Progenitor cell of endocrine pancreas (in vitro differentiated cells): ENCODE data around the gene PPP1R10. TPM values are rescaled to one million over a fixed set of nuclear protein-coding genes. Genes with fewer than 3 reads are reported as not detected.
A peak's percentile ranks its signal among the peaks of the same experiment; 100 is the strongest.

Experiments
- DNase-seq: peaks from one replicate; pipeline ENCODE4 v3.0.0; 2021; ENCODE audit warnings: low spot score; ENCODE audit not compliant: unreplicated experiment
- H3K27ac Mint-ChIP-seq: 2 replicates; pipeline ENCODE4 v1.8.0; 2021; ENCODE audit warnings: mild to moderate bottlenecking, moderate library complexity, mixed read lengths
- H3K27me3 Mint-ChIP-seq: 2 replicates; pipeline ENCODE4 v1.8.0; 2021; ENCODE audit warnings: mixed read lengths
- H3K36me3 Mint-ChIP-seq: 2 replicates; pipeline ENCODE4 v1.8.0; 2022; ENCODE audit warnings: mixed read lengths; ENCODE audit not compliant: insufficient read depth
- H3K4me1 Mint-ChIP-seq: 2 replicates; pipeline ENCODE4 v1.8.0; 2021; ENCODE audit warnings: low read depth, mixed read lengths
- H3K4me3 Mint-ChIP-seq: 2 replicates; pipeline ENCODE4 v1.8.0; 2021; ENCODE audit warnings: low read depth, mild to moderate bottlenecking, moderate library complexity, mixed read lengths
- H3K9me3 Mint-ChIP-seq: 2 replicates; pipeline ENCODE4 v1.8.0; 2021; ENCODE audit warnings: low read depth, mixed read lengths
- total RNA-seq: library from RNA; stranded (reverse); gene quantifications from 2 replicates; pipeline ENCODE4 v1.2.1, GENCODE V29; 2021
- TF ChIP-seq, protein P1 (sequence below): fragments of 200-600 bp; sonication (generic); IDR thresholded peaks from one replicate; pipeline ENCODE4 v1.5.0; 2021; ENCODE audit warnings: antibody characterized with exemption, mild to moderate bottlenecking; ENCODE audit not compliant: unreplicated experiment

The PPP1R10 gene
- total RNA-seq, 1 donor from 2014 or later, result 142 TPM

DNA sequence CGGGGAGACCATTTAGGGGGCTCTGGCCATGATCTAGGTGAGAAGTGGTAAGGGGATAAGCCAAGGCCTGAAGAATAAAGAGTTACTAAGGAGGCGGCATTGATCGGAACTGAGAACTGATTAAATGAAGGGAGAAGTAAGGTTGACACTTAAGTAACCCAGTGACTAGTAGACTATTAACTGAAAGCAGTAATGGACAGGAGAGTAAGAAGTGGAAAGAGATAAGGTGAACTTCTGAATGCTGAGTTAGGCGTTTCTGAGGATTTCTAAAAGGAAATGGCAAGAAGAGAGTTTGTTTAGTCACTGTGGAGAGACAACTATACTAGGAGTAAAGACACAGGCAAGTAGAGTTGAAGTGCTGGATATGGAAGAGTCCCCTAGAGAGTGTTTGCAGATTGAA is 43.9 kb downstream of the PPP1R10 start:
- Mint-ChIP-seq H3K27ac (peak overlapping the region; percentile 33), H3K27me3 (peaks cover 5% of the 10 kb centered on the region), H3K9me3 (no peaks in the 10 kb centered on the region), H3K4me3 (peak overlapping the region; percentile 89), H3K4me1 (peaks cover 36% of the 10 kb centered on the region), H3K36me3 (peaks cover 13% of the 10 kb centered on the region)
- TF ChIP-seq, protein P1, sequence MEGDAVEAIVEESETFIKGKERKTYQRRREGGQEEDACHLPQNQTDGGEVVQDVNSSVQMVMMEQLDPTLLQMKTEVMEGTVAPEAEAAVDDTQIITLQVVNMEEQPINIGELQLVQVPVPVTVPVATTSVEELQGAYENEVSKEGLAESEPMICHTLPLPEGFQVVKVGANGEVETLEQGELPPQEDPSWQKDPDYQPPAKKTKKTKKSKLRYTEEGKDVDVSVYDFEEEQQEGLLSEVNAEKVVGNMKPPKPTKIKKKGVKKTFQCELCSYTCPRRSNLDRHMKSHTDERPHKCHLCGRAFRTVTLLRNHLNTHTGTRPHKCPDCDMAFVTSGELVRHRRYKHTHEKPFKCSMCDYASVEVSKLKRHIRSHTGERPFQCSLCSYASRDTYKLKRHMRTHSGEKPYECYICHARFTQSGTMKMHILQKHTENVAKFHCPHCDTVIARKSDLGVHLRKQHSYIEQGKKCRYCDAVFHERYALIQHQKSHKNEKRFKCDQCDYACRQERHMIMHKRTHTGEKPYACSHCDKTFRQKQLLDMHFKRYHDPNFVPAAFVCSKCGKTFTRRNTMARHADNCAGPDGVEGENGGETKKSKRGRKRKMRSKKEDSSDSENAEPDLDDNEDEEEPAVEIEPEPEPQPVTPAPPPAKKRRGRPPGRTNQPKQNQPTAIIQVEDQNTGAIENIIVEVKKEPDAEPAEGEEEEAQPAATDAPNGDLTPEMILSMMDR, result no peak
- DNase-seq, result no peak

DNA sequence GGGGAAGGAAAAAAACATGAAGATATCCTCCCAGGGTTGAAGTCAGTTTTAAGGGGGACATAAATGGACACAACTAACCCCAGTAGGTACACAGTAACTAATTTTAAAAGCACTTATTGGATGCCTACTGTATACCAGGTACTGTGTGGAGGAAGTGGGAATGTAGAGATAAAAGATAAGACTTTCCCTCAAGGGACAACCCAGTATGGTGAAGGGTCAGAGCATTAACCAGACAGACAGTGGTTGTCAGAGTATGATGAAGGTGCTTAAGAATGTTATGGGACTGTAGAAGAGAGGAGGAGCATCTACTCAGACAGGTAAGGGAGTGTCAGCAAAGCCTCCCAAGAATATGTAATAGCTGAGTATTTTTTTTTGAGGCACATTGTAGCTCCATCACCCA is 44.9 kb downstream of the PPP1R10 start:
- H3K36me3 Mint-ChIP-seq, result peaks cover 5% of the 10 kb centered on the region
- H3K27ac Mint-ChIP-seq, result peak overlapping the region; percentile 99
- peaks cover 36% of the 10 kb centered on the region for H3K4me1 Mint-ChIP-seq
- peak overlapping the region; percentile 89 for H3K4me3 Mint-ChIP-seq
- peaks cover 5% of the 10 kb centered on the region for H3K27me3 Mint-ChIP-seq
- DNase-seq, result no peak
- TF ChIP-seq, protein P1, result no peak
- H3K9me3 Mint-ChIP-seq, result no peaks in the 10 kb centered on the region

DNA sequence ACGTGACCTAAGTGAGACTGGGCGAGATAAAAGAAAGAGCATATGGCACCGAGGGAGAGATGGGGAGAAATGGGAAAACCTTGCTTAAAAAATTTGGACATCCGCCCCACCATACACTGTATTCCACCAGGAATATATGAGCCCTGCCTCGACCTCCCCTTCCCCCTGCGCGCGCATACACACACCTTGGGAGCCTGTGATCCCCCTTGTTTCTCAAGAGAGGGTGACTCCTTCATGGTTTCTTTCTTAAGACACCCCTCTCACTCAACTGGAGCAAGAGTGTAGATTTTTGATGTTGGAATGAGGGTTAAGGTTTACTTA is 45.3 kb downstream of the PPP1R10 start:
- Mint-ChIP-seq H3K27ac (peak overlapping the region; percentile 99), H3K27me3 (peaks cover 5% of the 10 kb centered on the region), H3K4me1 (peaks cover 36% of the 10 kb centered on the region), H3K36me3 (peaks cover 3% of the 10 kb centered on the region), H3K4me3 (peak overlapping the region; percentile 89), H3K9me3 (no peaks in the 10 kb centered on the region)
- no peak for DNase-seq
- TF ChIP-seq, protein P1, result no peak

DNA sequence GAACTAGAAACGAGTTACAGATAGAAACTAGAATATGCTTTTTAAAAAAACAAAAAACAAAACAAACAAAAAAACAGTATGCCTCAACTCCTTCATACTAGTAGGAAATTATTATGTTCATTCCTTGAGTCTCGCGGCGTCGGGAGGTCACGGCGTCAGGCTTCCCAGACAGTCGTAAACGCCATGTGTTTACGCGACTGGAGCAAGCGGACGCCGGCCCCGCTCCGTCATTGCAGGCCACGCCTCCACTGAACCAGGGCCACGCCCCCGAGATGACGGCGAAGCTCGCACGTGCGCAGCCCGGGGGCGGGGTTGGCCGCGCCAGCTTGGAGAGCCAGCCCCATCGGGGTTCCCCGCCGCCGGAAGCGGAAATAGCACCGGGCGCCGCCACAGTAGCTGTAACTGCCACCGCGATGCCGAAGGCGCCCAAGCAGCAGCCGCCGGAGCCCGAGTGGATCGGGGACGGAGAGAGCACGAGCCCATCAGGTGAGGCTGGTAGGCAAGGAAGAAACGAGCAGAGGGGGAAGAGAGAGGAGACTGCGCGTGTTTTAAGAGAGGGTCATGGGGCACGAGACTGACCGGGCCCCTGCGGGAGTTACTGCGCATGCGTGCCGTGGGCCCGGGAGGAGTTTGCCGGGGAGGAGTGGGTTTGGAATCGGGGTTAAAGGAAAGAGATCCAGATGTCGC is 45.8 kb downstream of the PPP1R10 start, which contains the start of gene ABCF1:
TSS of gene ABCF1 (plus strand) at position 368 of the 687 bp plus-strand sequence. CDS start at position 414, 46 bp downstream.
- DNase-seq, result peak; percentile 98
- H3K36me3 Mint-ChIP-seq, result no peaks in the 10 kb centered on the region
- peaks cover 36% of the 10 kb centered on the region for H3K4me1 Mint-ChIP-seq
- peak within 1 kb of the TSS; percentile 99 for H3K27ac Mint-ChIP-seq
- TF ChIP-seq, protein P1, result no peak
- peaks cover 5% of the 10 kb centered on the region for H3K27me3 Mint-ChIP-seq
- no peaks in the 10 kb centered on the region for H3K9me3 Mint-ChIP-seq
- H3K4me3 Mint-ChIP-seq, result peak within 1 kb of the TSS; percentile 89

DNA sequence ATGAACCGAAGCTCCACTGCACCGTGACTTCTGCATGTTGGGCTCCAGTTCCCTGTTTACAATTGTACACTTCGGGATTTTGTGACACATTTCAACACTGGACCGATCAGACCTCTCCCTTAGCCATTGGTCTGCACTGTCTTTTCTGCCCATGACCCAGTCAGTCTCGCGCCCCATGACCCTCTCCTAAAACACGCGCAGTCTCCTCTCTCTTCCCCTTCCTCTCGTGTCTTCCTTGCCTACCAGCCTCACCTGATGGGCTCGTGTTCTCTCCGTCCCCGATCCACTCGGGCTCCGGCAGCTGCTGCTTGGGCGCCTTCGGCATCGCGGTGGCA is 46.3 kb downstream of the PPP1R10 start:
- Mint-ChIP-seq H3K4me1 (peaks cover 36% of the 10 kb centered on the region), H3K4me3 (peak overlapping the region; percentile 89), H3K36me3 (no peaks in the 10 kb centered on the region), H3K27me3 (peaks cover 5% of the 10 kb centered on the region), H3K9me3 (no peaks in the 10 kb centered on the region), H3K27ac (peak overlapping the region; percentile 87)
- TF ChIP-seq, protein P1, result no peak
- DNase-seq, result no peak
